ENCODE results near the gene PRIMPOL. TPM values are rescaled to one million over a fixed set of nuclear protein-coding genes. Genes with fewer than 3 reads are reported as not detected.
"Not testable (repeated sequence)": the region's sequence is repeated elsewhere in the genome, so short reads cannot be mapped to it uniquely, and the experiment has no call there.

Gene PRIMPOL
- total RNA-seq, 1 experiment from 2014 or later, result 29.5 TPM

- H3K4me2 ChIP-seq, result no peak overlapping the region
- H3K9me3 ChIP-seq (ENCODE audit: insufficient read depth, low read depth), result no peaks in the 10 kb centered on the region
- H3K27me3 ChIP-seq (ENCODE audit: insufficient read depth, low read depth), result no peaks in the 10 kb centered on the region
- BruUV-seq (replicated peaks), result no TSS peak
- H2AFZ ChIP-seq, result no peak overlapping the region
- H3K36me3 ChIP-seq (ENCODE audit: low read depth), result no peaks in the 10 kb centered on the region
- H3K9me2 ChIP-seq (ENCODE audit: insufficient read depth), result no peaks in the 10 kb centered on the region
- no peak for TF ChIP-seq CTCF (conservative IDR thresholded peaks at IDR 0.05)
- TF ChIP-seq EZH2 (IDR thresholded peaks at IDR 0.05; ENCODE audit: low read depth), result no peak
- H4K20me1 ChIP-seq (ENCODE audit: insufficient read depth), result no peaks in the 10 kb centered on the region
- H3F3A ChIP-seq (ENCODE audit: insufficient read depth, low read depth), result peaks cover 2% of the 10 kb centered on the region; the same call in 1 of the 2 replicates
- H3K4me1 ChIP-seq (replicated peaks; ENCODE audit: insufficient read depth), result peaks cover 14% of the 10 kb centered on the region
- intact Hi-C loops (cut with micrococcal nuclease; ENCODE audit: unreplicated experiment), result no loop called here
- no peak overlapping the region for H3K4me3 ChIP-seq
- no peak for DNase-seq
- H3K79me2 ChIP-seq (ENCODE audit: low read depth), result no peaks in the 10 kb centered on the region
- H3K27ac ChIP-seq, result no peak overlapping the region
- ChIA-PET CTCF (no interaction called here), POLR2A (ENCODE audit: unreplicated experiment) (no interaction called here)
Observed at GRCh38 chr4:184740980-184741391, 91.4 kb downstream of the PRIMPOL start.

- H3K4me3 ChIP-seq; H3K27me3 ChIP-seq (ENCODE audit: insufficient read depth, low read depth); H3K9me3 ChIP-seq (ENCODE audit: insufficient read depth, low read depth); POLR2A ChIA-PET (ENCODE audit: unreplicated experiment); CTCF ChIA-PET; H4K20me1 ChIP-seq (ENCODE audit: insufficient read depth); H3K27ac ChIP-seq; H3K79me2 ChIP-seq (ENCODE audit: low read depth); H3F3A ChIP-seq (ENCODE audit: insufficient read depth, low read depth); BruUV-seq (replicated peaks); H3K4me2 ChIP-seq; H2AFZ ChIP-seq; H3K36me3 ChIP-seq (ENCODE audit: low read depth); H3K9me2 ChIP-seq (ENCODE audit: insufficient read depth); DNase-seq; intact Hi-C loops (cut with micrococcal nuclease; ENCODE audit: unreplicated experiment): not testable (repeated sequence)
- peaks cover 19% of the 10 kb centered on the region for H3K4me1 ChIP-seq (replicated peaks; ENCODE audit: insufficient read depth)
Observed at GRCh38 chr4:184741651-184742050, 92.1 kb downstream of the PRIMPOL start.

- Histone ChIP-seq H3K27ac (no peak overlapping the region), H3K79me2 (ENCODE audit: low read depth) (no peaks in the 10 kb centered on the region), H4K20me1 (ENCODE audit: insufficient read depth) (no peaks in the 10 kb centered on the region), H3K4me2 (no peak overlapping the region), H3F3A (ENCODE audit: insufficient read depth, low read depth) (peaks cover 20% of the 10 kb centered on the region), H3K36me3 (ENCODE audit: low read depth) (no peaks in the 10 kb centered on the region), H3K4me3 (no peak overlapping the region), H2AFZ (no peak overlapping the region), H3K4me1 (replicated peaks; ENCODE audit: insufficient read depth) (peaks cover 39% of the 10 kb centered on the region), H3K27me3 (ENCODE audit: insufficient read depth, low read depth) (no peaks in the 10 kb centered on the region), H3K9me2 (ENCODE audit: insufficient read depth) (no peaks in the 10 kb centered on the region), H3K9me3 (ENCODE audit: insufficient read depth, low read depth) (no peaks in the 10 kb centered on the region)
- DNase-seq, result no peak
- TF ChIP-seq CTCF (conservative IDR thresholded peaks at IDR 0.05), result no peak
- no peak for TF ChIP-seq EZH2 (IDR thresholded peaks at IDR 0.05; ENCODE audit: low read depth)
- intact Hi-C loops (cut with micrococcal nuclease; ENCODE audit: unreplicated experiment), result no loop called here
- BruUV-seq (replicated peaks), result no TSS peak
- ChIA-PET CTCF (no interaction called here), POLR2A (ENCODE audit: unreplicated experiment) (no interaction called here)
Observed at GRCh38 chr4:184743650-184744049, 94.1 kb downstream of the PRIMPOL start.

GRCh38 chr4:184744236-184744635, 94.7 kb downstream of the PRIMPOL start:
- ChIA-PET POLR2A (ENCODE audit: unreplicated experiment) (no interaction called here), CTCF (interaction anchor here (0.7 kb wide), 1 partner anchor 352 kb away, joined by 3 read pairs; no protein-coding TSS in a partner anchor)
- no peaks in the 10 kb centered on the region for H4K20me1 ChIP-seq (ENCODE audit: insufficient read depth)
- TF ChIP-seq CTCF (conservative IDR thresholded peaks at IDR 0.05) (no peak), EZH2 (IDR thresholded peaks at IDR 0.05; ENCODE audit: low read depth) (no peak)
- no peaks in the 10 kb centered on the region for H3K27me3 ChIP-seq (ENCODE audit: insufficient read depth, low read depth)
- H3K79me2 ChIP-seq (ENCODE audit: low read depth), result no peaks in the 10 kb centered on the region
- no peaks in the 10 kb centered on the region for H3K9me2 ChIP-seq (ENCODE audit: insufficient read depth)
- no TSS peak for BruUV-seq (replicated peaks)
- no peak overlapping the region for H2AFZ ChIP-seq
- no peaks in the 10 kb centered on the region for H3K9me3 ChIP-seq (ENCODE audit: insufficient read depth, low read depth)
- no peak for DNase-seq
- H3K4me2 ChIP-seq, result no peak overlapping the region
- no peak overlapping the region for H3K27ac ChIP-seq
- peaks cover 20% of the 10 kb centered on the region for H3F3A ChIP-seq (ENCODE audit: insufficient read depth, low read depth)
- intact Hi-C loops (cut with micrococcal nuclease; ENCODE audit: unreplicated experiment), result no loop called here
- no peak overlapping the region for H3K4me3 ChIP-seq
- H3K36me3 ChIP-seq (ENCODE audit: low read depth), result no peaks in the 10 kb centered on the region
- peaks cover 45% of the 10 kb centered on the region for H3K4me1 ChIP-seq (replicated peaks; ENCODE audit: insufficient read depth)
